Esophagus muscularis mucosa (tissue), 4 donors: ENCODE results near the gene SHISA6. TPM values are rescaled to one million over a fixed set of nuclear protein-coding genes. Genes with fewer than 3 reads are reported as not detected.
A peak's percentile ranks its signal among the peaks of the same experiment; 100 is the strongest.

ENCODE experiments used
- DNase-seq: peaks from one replicate; pipeline ENCODE4 v3.0.0-alpha.2; 2017; ENCODE audit errors: extremely low spot score
- H3K27ac ChIP-seq, 4 donors: fragments of 200-600 bp; sonication (generic); replicated peaks in 1 of 4; 1 replicate in 3 of 4; 2 replicates in 1 of 4; pipeline ENCODE4 v1.5.1; 2016 to 2019; ENCODE audit warnings: mild to moderate bottlenecking in 1 of 4
- H3K27me3 ChIP-seq, 4 donors: fragments of 200-600 bp; sonication (generic); one replicate each; pipeline versions ENCODE4 v1.5.1 to v1.6.0; 2016 to 2019
- H3K36me3 ChIP-seq, 4 donors: fragments of 200-600 bp; sonication (generic); one replicate each; pipeline ENCODE4 v1.5.1; 2016 to 2019
- H3K4me1 ChIP-seq, 4 donors: fragments of 200-600 bp; sonication (generic); one replicate each; pipeline ENCODE4 v1.5.1; 2016 to 2019
- H3K4me3 ChIP-seq, 4 donors: fragments of 200-600 bp; sonication (generic); 1 replicate in 2 of 4; 2 replicates in 2 of 4; pipeline ENCODE4 v1.5.1; 2016 to 2019; ENCODE audit warnings: mild to moderate bottlenecking in 4 of 4, moderate library complexity in 1 of 4
- H3K9me3 ChIP-seq, 4 donors: fragments of 200-600 bp; sonication (generic); 1 replicate in 3 of 4; 2 replicates in 1 of 4; pipeline ENCODE4 v1.5.1; 2016 to 2019
- EP300 ChIP-seq: sonication (generic); formaldehyde crosslinking; IDR thresholded peaks from one replicate; pipeline ENCODE4 v1.6.1; 2017; ENCODE audit warnings: antibody characterized with exemption
- POLR2A ChIP-seq: fragments of 450-650 bp; IDR thresholded peaks from one replicate; pipeline ENCODE4 v1.6.1; 2017; ENCODE audit warnings: antibody characterized with exemption, moderate library complexity, mild to moderate bottlenecking, low read depth
- POLR2AphosphoS5 ChIP-seq, 2 donors: sonication (generic); formaldehyde crosslinking; IDR thresholded peaks; one replicate each; pipeline ENCODE4 v1.6.1; 2017; ENCODE audit warnings: antibody characterized with exemption in 2 of 2
- WGBS: methylation state at CpG from one replicate; pipeline ENCODE4 v1.1.5; 2018; 5-methylcytosine and 5-hydroxymethylcytosine counted together
- intact Hi-C: fragments of 100-400 bp; cut with DNase I; formaldehyde crosslinking; loops from one replicate; pipeline ENCODE4 v1.15.1; 2023
- total RNA-seq, 4 donors: library from RNA; depleted of rRNA; stranded (reverse); fragments of >200 nt; gene quantifications; one replicate each; pipeline versions ENCODE4 v1.1.0 to v1.2.1, GENCODE V29; 2016
- TF ChIP-seq, protein P1 (sequence below), 3 experiments: fragments of 200-600 bp in 2 of 3; fragments of 450-650 bp in 1 of 3; sonication (generic) in 2 of 3; IDR thresholded peaks; one replicate each; pipeline ENCODE4 v1.5.1; 2017 to 2019; ENCODE audit warnings: antibody characterized with exemption in 3 of 3, mild to moderate bottlenecking in 2 of 3, moderate library complexity in 1 of 3

The SHISA6 gene
- total RNA-seq, 4 donors from 2014 or later, result 0.83 to 1.7 (median 1.4) TPM

DNA sequence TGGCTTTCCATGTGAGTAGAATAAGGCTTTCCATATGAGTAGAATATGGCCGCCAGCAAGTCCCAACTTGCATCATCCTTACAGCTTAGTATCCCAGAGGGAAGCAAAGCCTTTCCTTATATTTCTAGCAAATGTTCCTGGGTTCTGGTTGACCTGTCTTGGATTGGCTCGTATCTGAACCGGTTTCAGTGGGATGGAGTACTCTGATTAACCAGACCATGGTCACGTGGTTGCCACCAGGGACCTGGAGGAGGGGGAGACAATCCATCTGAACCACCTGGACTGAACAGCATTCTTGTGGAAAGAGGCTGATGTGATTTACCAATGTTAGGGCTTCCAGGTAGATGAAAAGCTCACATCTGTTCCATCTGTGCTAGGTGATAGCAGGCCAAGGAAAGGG lies 89.0 kb downstream of the SHISA6 start:
- Histone ChIP-seq H3K27ac (no peak overlapping the region), H3K4me3 (no peak overlapping the region), H3K27me3 (peaks cover 0 to 3% (median 0%) of the 10 kb centered on the region in 4 donors), H3K36me3 (no peaks in the 10 kb centered on the region), H3K4me1 (peaks cover 0 to 11% (median 1%) of the 10 kb centered on the region in 4 donors), H3K9me3 (no peaks in the 10 kb centered on the region)
- DNase-seq, result peak; percentile 60
- intact Hi-C loops, result no loop called here
- TF ChIP-seq, protein P1, sequence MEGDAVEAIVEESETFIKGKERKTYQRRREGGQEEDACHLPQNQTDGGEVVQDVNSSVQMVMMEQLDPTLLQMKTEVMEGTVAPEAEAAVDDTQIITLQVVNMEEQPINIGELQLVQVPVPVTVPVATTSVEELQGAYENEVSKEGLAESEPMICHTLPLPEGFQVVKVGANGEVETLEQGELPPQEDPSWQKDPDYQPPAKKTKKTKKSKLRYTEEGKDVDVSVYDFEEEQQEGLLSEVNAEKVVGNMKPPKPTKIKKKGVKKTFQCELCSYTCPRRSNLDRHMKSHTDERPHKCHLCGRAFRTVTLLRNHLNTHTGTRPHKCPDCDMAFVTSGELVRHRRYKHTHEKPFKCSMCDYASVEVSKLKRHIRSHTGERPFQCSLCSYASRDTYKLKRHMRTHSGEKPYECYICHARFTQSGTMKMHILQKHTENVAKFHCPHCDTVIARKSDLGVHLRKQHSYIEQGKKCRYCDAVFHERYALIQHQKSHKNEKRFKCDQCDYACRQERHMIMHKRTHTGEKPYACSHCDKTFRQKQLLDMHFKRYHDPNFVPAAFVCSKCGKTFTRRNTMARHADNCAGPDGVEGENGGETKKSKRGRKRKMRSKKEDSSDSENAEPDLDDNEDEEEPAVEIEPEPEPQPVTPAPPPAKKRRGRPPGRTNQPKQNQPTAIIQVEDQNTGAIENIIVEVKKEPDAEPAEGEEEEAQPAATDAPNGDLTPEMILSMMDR (IDR thresholded peaks at IDR 0.05), result no peak
- no peak for TF ChIP-seq POLR2A
- TF ChIP-seq POLR2AphosphoS5 (IDR thresholded peaks at IDR 0.05), result no peak
- no peak for TF ChIP-seq EP300
- 95% methylated on average over 4 of the region's 4 CpGs for WGBS

DNA sequence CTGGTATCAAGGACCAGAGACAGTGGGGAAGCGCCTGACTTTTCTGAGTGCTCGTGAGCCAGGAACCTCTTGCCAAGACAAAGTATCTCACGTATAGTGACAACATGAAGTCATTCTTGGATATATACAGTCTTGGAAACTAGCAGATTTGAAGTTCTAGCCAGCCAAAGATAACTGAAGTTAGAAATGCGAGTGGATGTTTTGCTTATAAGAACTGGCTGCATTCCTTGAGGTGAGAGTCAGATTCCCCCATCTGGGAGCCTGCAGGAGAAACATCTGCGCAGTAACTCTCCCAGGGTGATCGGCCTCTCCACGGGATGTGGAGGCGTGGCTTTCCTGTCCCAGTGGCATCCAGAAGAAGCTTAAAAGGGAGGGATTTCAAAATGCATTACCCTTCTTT lies 89.8 kb downstream of the SHISA6 start:
- intact Hi-C loops, result no loop called here
- Histone ChIP-seq H3K36me3 (no peaks in the 10 kb centered on the region), H3K4me3 (no peak overlapping the region), H3K4me1 (peaks cover 0 to 11% (median 1%) of the 10 kb centered on the region in 4 donors), H3K9me3 (no peaks in the 10 kb centered on the region), H3K27ac (no peak overlapping the region), H3K27me3 (no peaks in the 10 kb centered on the region)
- 12% methylated on average over 8 of the region's 8 CpGs for WGBS
- DNase-seq, result peak; percentile 89
- TF ChIP-seq POLR2AphosphoS5 (IDR thresholded peaks at IDR 0.05) (no peak), POLR2A (no peak)

DNA sequence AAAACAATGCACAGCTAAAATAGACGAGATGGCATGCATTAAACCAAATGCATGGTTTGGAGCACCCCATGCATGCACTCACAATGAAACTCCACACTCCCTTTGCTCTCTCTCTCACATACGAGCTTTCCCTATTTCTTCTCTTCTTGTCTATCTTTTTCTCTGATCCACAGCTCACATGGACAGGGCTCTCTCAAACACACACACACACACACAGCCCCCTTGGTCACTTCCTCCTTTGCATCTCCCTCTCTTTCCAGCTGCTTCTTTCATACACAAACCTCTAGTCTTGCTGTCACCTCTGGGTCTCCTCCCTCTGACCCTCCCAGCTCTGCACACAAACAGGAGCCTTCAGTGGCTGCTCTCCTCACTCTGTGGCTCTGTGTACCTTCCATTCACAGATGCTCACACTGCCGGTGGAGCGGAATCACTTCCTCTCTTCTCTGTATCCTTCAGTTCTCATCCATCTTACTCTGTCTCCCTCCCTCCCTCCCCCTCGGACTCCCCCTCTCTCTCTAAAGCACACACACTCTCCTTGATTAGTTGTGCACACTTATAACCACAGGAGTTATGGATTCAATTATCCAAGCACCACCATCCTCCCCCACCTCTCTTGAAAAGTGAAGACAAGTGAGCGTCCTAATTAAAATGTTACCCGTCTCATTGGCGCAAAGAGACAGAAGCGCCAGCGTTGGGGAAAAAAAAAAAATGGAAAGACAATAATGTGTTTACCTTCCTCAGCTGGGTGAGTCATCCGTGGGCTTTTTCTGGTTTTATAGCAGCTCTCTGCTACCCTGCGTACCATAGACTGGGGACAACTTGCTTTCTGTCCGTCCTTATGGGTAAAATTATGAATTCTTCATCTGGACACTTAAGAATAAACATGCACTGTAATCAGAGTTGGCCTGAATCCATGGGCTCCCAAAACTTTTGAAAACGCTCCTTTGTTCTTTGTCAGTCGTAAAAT lies 90.8 kb downstream of the SHISA6 start:
- DNase-seq, result peak; percentile 84
- H3K27ac ChIP-seq, result no peak overlapping the region
- H3K9me3 ChIP-seq, result no peaks in the 10 kb centered on the region
- 43% methylated on average over 15 of the region's 15 CpGs for whole genome bisulfite sequencing
- no peak overlapping the region for H3K4me3 ChIP-seq
- intact Hi-C loops, result no loop called here
- no peaks in the 10 kb centered on the region for H3K27me3 ChIP-seq
- no peaks in the 10 kb centered on the region for H3K36me3 ChIP-seq
- H3K4me1 ChIP-seq, result peaks cover 0 to 11% (median 1%) of the 10 kb centered on the region in 4 donors
- TF ChIP-seq POLR2A, result no peak
- TF ChIP-seq, protein P1 (IDR thresholded peaks at IDR 0.05), result no peak
- TF ChIP-seq POLR2AphosphoS5 (IDR thresholded peaks at IDR 0.05), result no peak
- TF ChIP-seq EP300, result no peak

DNA sequence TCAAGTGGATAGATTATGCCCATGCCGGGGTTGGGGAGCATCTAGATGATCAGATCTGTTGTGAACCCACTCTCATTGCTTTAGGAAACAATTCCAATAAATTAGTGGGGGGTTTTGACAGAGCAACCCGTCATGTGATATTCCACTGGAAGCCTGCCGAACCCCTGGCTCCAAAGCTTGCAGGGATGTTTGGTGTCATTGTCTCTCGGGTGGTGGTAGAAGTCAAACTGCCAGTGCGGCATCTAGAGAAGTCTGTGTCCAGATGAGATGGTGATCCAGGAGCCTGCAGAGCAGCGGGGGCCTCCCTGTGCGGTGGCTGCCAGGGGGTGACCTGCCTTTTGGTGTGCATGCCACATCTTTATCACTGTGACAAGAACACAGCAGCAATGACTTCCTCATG lies 91.7 kb downstream of the SHISA6 start:
- Histone ChIP-seq H3K27ac (no peak overlapping the region), H3K36me3 (no peaks in the 10 kb centered on the region), H3K27me3 (no peaks in the 10 kb centered on the region), H3K4me3 (no peak overlapping the region), H3K9me3 (no peaks in the 10 kb centered on the region), H3K4me1 (peaks cover 0 to 11% (median 1%) of the 10 kb centered on the region in 4 donors)
- TF ChIP-seq POLR2A (no peak), EP300 (no peak), POLR2AphosphoS5 (IDR thresholded peaks at IDR 0.05) (no peak)
- TF ChIP-seq, protein P1 (IDR thresholded peaks at IDR 0.05), result no peak
- intact Hi-C loops, result no loop called here
- DNase-seq, result no peak
- 100% methylated on average over 1 of the region's 7 CpGs for WGBS

DNA sequence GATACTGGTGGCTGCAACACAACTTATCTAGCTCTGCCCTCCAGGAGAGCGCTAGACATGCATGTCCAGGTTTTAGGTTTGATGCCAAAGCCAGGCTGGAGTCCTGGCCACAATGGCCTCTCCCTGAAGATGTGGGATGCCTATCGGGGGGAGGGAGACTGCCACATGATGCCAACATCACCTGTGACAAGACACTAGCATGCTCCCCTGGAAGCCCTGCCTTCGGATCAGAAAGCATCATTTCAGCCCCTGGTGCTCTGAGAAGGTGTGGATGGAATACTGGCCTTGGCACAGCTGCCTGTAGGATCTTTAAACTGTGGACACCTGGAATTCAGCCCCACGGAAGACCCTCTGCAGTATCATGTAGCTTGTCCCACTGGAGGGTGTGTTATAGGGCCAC lies 93.5 kb downstream of the SHISA6 start:
- Histone ChIP-seq H3K4me3 (no peak overlapping the region), H3K27ac (no peak overlapping the region), H3K27me3 (no peaks in the 10 kb centered on the region), H3K36me3 (no peaks in the 10 kb centered on the region), H3K4me1 (peaks cover 0 to 11% (median 1%) of the 10 kb centered on the region in 4 donors), H3K9me3 (no peaks in the 10 kb centered on the region)
- intact Hi-C loops, result no loop called here
- WGBS, result 100% methylated on average over 1 of the region's 4 CpGs
- peak; percentile 75 for DNase-seq
- TF ChIP-seq, protein P1 (IDR thresholded peaks at IDR 0.05), result no peak
- TF ChIP-seq POLR2AphosphoS5 (IDR thresholded peaks at IDR 0.05) (no peak), POLR2A (no peak)
